RWPE2 (cell line): Measurements from ENCODE around the gene CERS6.
A peak's percentile ranks its signal among the peaks of the same experiment; 100 is the strongest.

Experiments
- ATAC-seq: fragments of 200-7000 bp; cut with Tn5 transposase; 3 replicates; pipeline ENCODE4 v1.9.1; 2021; ENCODE audit warnings: low read depth
- DNase-seq: peaks from one replicate; pipeline ENCODE4 v3.0.0-alpha.2; 2020; ENCODE audit warnings: low spot score
- H3K27ac ChIP-seq: fragments of 450-650 bp; 2 replicates; pipeline ENCODE4 v1.5.1; 2017; ENCODE audit warnings: mild to moderate bottlenecking; ENCODE audit not compliant: poor library complexity, severe bottlenecking
- H3K27me3 ChIP-seq: fragments of 250-450 bp; sonication (Bioruptor Pico); 2 replicates; pipeline ENCODE4 v1.5.1; 2021; ENCODE audit warnings: mild to moderate bottlenecking, moderate library complexity; ENCODE audit not compliant: insufficient read depth, poor library complexity, severe bottlenecking
- H3K36me3 ChIP-seq: fragments of 250-450 bp; sonication (Bioruptor Pico); 2 replicates; pipeline ENCODE4 v1.5.1; 2020; ENCODE audit warnings: low read depth, mild to moderate bottlenecking, moderate library complexity
- H3K4me1 ChIP-seq: fragments of 250-450 bp; sonication (Bioruptor Pico); 2 replicates; pipeline ENCODE4 v1.5.1; 2021; ENCODE audit warnings: mild to moderate bottlenecking, moderate library complexity; ENCODE audit not compliant: insufficient read depth, poor library complexity, severe bottlenecking
- H3K4me3 ChIP-seq: fragments of 250-450 bp; sonication (Bioruptor Pico); 2 replicates; pipeline ENCODE4 v1.5.1; 2021; ENCODE audit warnings: mild to moderate bottlenecking, moderate library complexity; ENCODE audit not compliant: severe bottlenecking
- H3K9me3 ChIP-seq: fragments of 250-450 bp; sonication (Bioruptor Pico); 2 replicates; pipeline ENCODE4 v1.5.1; 2021; ENCODE audit warnings: mild to moderate bottlenecking, moderate library complexity; ENCODE audit not compliant: severe bottlenecking
- TF ChIP-seq, protein P1 (sequence below): fragments of 450-650 bp; IDR thresholded peaks from one replicate; pipeline ENCODE4 v1.5.1; 2017; ENCODE audit warnings: mild to moderate bottlenecking, moderate library complexity; ENCODE audit not compliant: poor library complexity, severe bottlenecking

Gene CERS6

DNA sequence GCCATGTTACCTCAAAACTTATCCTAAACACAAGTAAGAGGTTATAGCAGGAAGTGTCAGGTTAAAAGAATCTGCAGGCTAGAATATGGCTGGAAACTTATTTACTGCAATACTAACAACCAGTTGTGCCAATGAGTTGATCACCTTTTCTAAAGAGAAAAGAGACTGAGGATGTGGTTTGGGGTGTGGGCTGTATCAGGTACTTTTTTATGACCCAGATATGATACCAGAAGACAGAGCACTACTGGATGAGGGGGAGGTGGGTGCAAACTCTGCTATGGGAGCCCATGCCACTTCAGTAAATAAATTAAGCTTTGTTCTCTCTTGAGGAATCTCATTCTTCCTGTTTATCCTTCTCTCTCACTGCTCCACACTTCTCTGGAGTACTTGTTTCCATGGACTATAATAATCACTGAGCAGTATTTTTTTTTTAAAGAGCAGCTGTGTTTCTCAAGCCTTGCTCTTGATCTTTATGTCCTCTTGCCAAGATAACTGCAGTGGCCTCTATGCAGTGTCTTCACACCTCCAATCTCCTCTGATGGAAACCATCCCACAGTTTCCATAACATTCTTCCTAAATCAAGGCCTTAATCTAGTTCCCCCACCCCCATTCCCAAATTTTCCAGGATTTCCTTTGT is 295.1 kb downstream of the CERS6 start:
- H3K4me1 ChIP-seq, result no peaks in the 10 kb centered on the region
- H3K9me3 ChIP-seq, result no peaks in the 10 kb centered on the region
- no peak overlapping the region for H3K27ac ChIP-seq
- TF ChIP-seq, protein P1, sequence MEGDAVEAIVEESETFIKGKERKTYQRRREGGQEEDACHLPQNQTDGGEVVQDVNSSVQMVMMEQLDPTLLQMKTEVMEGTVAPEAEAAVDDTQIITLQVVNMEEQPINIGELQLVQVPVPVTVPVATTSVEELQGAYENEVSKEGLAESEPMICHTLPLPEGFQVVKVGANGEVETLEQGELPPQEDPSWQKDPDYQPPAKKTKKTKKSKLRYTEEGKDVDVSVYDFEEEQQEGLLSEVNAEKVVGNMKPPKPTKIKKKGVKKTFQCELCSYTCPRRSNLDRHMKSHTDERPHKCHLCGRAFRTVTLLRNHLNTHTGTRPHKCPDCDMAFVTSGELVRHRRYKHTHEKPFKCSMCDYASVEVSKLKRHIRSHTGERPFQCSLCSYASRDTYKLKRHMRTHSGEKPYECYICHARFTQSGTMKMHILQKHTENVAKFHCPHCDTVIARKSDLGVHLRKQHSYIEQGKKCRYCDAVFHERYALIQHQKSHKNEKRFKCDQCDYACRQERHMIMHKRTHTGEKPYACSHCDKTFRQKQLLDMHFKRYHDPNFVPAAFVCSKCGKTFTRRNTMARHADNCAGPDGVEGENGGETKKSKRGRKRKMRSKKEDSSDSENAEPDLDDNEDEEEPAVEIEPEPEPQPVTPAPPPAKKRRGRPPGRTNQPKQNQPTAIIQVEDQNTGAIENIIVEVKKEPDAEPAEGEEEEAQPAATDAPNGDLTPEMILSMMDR, result no peak
- H3K27me3 ChIP-seq, result no peaks in the 10 kb centered on the region
- H3K4me3 ChIP-seq, result no peak overlapping the region
- H3K36me3 ChIP-seq, result no peaks in the 10 kb centered on the region
- DNase-seq (no peak), ATAC-seq (no peak)

DNA sequence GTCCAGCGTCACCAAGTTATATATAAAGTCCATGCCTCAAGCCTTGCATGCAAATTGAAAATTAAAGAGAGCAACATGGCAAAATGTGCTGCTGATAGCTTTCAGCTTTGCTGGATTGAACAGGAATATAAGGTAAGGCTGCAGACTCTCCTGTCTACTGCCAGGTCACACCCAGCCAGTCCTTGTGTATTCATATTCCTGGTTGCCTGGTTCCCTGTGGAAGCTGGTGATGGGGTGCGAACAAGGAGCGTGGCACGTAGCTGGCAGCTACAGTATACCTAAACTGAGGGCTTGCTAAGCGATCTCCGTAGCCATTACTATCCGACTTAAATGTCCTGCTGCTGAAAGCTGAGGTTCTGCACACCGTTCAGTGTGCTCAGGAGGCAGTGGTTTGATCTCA is 296.3 kb downstream of the CERS6 start:
- Histone ChIP-seq H3K27me3 (no peaks in the 10 kb centered on the region), H3K4me1 (no peaks in the 10 kb centered on the region), H3K27ac (no peak overlapping the region), H3K9me3 (no peaks in the 10 kb centered on the region), H3K36me3 (no peaks in the 10 kb centered on the region), H3K4me3 (no peak overlapping the region)
- DNase-seq (no peak), ATAC-seq (no peak)
- TF ChIP-seq, protein P1, result no peak

DNA sequence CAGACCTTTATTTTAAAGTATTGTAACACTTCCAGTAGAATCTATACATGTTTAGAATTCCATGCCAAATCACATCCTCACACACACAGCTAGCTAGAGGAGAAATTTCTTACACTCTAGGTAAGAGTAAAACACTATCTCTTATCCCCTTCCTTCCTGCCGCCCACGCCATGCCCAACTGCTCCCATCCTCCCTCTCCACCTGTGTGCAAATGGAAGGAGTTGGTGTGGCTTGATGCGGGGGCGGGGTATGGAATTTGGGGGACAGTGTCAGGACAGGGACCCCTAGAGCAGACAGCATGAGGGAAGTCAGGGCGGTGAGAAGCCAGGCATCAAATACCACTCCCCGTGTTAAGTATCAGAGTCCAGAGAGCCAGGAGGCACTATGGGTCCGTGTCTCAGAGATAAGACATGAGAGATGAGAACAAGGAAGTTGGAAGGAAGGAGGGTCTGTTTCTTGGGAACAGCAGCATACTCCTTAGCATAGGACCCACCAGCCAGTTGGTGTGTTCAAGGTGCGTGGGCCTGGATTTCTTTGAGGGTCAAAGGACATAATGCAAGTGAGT is 297.8 kb downstream of the CERS6 start:
- DNase-seq (no peak), ATAC-seq (no peak)
- TF ChIP-seq, protein P1, result no peak
- Histone ChIP-seq H3K36me3 (no peaks in the 10 kb centered on the region), H3K27ac (no peak overlapping the region), H3K27me3 (no peaks in the 10 kb centered on the region), H3K4me1 (no peaks in the 10 kb centered on the region), H3K4me3 (no peak overlapping the region), H3K9me3 (no peaks in the 10 kb centered on the region)

DNA sequence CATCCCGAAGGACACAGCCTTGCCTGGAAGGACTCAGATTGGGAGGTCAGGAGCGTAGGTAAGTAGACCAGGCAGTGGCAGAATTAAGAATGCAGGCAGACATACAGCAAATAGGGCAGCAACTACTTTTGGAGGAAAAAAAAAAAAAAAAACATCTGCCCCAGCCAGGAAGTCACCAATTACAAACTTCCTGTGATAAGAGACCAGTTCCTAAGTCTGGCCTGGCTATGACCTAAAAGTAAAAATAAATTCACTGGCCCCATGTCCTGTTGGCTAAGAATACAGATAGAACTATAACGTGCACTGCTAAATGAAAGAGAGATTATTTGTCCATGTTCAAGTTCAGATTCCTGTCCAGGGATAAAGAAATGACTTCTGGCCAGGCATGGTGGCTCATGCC is 301.2 kb downstream of the CERS6 start:
- TF ChIP-seq, protein P1, result no peak
- Histone ChIP-seq H3K27me3 (no peaks in the 10 kb centered on the region), H3K4me1 (no peaks in the 10 kb centered on the region), H3K4me3 (no peak overlapping the region), H3K36me3 (no peaks in the 10 kb centered on the region), H3K9me3 (no peaks in the 10 kb centered on the region), H3K27ac (no peak overlapping the region)
- DNase-seq, result no peak
- ATAC-seq, result no peak

DNA sequence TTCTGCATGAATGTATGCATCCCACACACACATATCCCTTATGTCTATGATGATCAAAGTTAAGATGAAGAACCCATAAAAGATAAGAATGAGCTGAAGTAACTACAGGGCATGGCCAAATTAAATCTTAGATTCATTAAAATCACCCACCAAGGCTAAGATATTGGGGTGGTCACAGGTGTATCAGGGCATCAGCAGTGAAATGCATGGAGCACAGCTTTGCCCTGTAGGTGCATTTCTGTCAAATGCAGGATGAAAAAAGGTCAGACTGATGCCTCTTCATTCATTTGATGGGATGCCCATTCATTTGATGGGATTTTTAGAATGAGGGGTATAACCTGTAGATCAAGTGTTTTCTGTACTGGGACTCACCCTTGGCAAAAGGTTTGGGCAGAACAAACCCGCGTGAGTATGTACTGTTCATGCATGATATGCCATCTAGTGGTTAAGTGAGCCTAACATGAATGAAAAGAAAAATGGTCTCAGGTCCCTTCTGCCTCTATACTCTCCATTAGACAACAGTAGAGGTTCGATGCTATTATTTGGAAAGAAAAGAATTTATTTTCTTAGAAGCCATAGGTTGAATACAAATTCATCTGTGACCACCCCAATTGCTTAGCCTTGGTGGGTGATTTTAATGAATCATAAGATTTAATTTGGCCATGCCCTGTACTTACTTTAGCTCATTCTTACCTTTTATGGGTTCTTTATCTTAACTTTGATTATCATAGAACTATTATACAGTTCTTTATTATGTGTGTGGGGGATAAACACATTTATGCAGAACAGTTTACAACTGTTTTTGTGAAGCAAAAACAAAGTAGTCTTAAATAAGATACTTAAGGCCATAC is 303.1 kb downstream of the CERS6 start:
- H3K4me3 ChIP-seq, result no peak overlapping the region
- H3K4me1 ChIP-seq, result no peaks in the 10 kb centered on the region
- H3K36me3 ChIP-seq, result no peaks in the 10 kb centered on the region
- ATAC-seq, result peak; percentile 83
- H3K27me3 ChIP-seq, result no peaks in the 10 kb centered on the region
- H3K27ac ChIP-seq, result no peak overlapping the region
- H3K9me3 ChIP-seq, result no peaks in the 10 kb centered on the region
- TF ChIP-seq, protein P1, result peak; percentile 74
- no peak for DNase-seq
